Erythroblast (primary cell): ENCODE results near the gene OR9G4.

Source experiments
- GATA1 ChIP-seq: IDR thresholded peaks from 2 replicates; pipeline ENCODE4 v1.6.1; 2011; ENCODE audit warnings: low read depth, mild to moderate bottlenecking, control low read depth, low read length, moderate library complexity
- POLR2A ChIP-seq: IDR thresholded peaks from 2 replicates; pipeline ENCODE4 v1.6.1; 2011; ENCODE audit warnings: mild to moderate bottlenecking, low read length

DNA sequence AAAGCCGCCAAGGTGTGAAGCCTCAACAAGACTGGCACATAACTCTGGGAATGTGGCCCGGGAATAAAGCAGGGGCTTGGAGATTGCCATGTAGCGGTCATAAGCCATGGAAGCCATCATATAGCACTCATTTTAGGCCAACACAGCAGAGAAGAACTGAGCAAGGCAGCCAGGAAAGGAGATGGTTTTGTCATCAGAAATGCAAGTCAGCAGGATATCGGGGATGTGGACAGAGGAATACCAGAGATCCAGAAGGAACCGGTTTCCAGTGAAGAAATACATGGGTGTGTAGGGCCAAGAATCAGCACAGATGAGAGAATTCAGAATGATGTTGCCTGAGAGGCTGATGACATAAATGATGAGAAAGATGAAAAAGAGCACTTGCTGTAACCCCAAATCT, 3.0 kb upstream of the OR9G4 start:
- no peak for TF ChIP-seq POLR2A
- no peak for TF ChIP-seq GATA1
